Cardiac muscle cell (in vitro differentiated cells and primary cell): Measurements from ENCODE around the gene SEC63. TPM values are rescaled to one million over a fixed set of nuclear protein-coding genes. Genes with fewer than 3 reads are reported as not detected.
A peak's percentile ranks its signal among the peaks of the same experiment; 100 is the strongest.

Experiments
- DNase-seq, 2 donors: peaks; one replicate each; pipeline versions ENCODE4 v3.0.0 to v3.0.0-alpha.2; 2010 to 2017; ENCODE audit warnings: low read depth in 1 of 2, low spot score in 1 of 2
- H3K27ac ChIP-seq: fragments of 200-600 bp; sonication (generic); 2 replicates; pipeline ENCODE4 v1.5.1; 2016
- H3K27me3 ChIP-seq: fragments of 200-600 bp; sonication (generic); 2 replicates; pipeline ENCODE4 v1.6.0; 2016; ENCODE audit warnings: control low read depth
- H3K36me3 ChIP-seq: fragments of 200-600 bp; sonication (generic); 2 replicates; pipeline ENCODE4 v1.5.1; 2016; ENCODE audit warnings: control low read depth
- H3K4me1 ChIP-seq: fragments of 200-600 bp; sonication (generic); 2 replicates; pipeline ENCODE4 v1.8.1; 2017; ENCODE audit warnings: low read depth, mild to moderate bottlenecking, mixed run types
- H3K4me3 ChIP-seq: fragments of 200-600 bp; sonication (generic); 2 replicates; pipeline ENCODE4 v1.5.1; 2016; ENCODE audit warnings: mild to moderate bottlenecking
- H3K9me3 ChIP-seq: fragments of 200-600 bp; sonication (generic); 2 replicates; pipeline ENCODE4 v1.5.1; 2017; ENCODE audit warnings: low read depth, mild to moderate bottlenecking, control low read depth
- polyA plus RNA-seq: library from polyadenylated mRNA; unstranded; fragments of >200 nt; fragmentation: Nextera tagmentation; extraction: Ambion mirVana; gene quantifications from 2 replicates; pipeline ENCODE4 v1.2.1, GENCODE V29; 2016
- total RNA-seq: library from RNA; depleted of rRNA; stranded (reverse); fragments of >200 nt; gene quantifications from 2 replicates; pipeline ENCODE4 v1.2.3, GENCODE V29; 2016
- TF ChIP-seq, protein P1 (sequence below): IDR thresholded peaks from 2 replicates; pipeline ENCODE4 v1.5.1; 2012; ENCODE audit warnings: low read depth, mild to moderate bottlenecking, low read length

SEC63 gene, protein sequence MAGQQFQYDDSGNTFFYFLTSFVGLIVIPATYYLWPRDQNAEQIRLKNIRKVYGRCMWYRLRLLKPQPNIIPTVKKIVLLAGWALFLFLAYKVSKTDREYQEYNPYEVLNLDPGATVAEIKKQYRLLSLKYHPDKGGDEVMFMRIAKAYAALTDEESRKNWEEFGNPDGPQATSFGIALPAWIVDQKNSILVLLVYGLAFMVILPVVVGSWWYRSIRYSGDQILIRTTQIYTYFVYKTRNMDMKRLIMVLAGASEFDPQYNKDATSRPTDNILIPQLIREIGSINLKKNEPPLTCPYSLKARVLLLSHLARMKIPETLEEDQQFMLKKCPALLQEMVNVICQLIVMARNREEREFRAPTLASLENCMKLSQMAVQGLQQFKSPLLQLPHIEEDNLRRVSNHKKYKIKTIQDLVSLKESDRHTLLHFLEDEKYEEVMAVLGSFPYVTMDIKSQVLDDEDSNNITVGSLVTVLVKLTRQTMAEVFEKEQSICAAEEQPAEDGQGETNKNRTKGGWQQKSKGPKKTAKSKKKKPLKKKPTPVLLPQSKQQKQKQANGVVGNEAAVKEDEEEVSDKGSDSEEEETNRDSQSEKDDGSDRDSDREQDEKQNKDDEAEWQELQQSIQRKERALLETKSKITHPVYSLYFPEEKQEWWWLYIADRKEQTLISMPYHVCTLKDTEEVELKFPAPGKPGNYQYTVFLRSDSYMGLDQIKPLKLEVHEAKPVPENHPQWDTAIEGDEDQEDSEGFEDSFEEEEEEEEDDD
- total RNA-seq = 6.8 and 9.6 TPM in 2 replicates
- polyA plus RNA-seq = 72.4 and 80.8 TPM in 2 replicates

DNA sequence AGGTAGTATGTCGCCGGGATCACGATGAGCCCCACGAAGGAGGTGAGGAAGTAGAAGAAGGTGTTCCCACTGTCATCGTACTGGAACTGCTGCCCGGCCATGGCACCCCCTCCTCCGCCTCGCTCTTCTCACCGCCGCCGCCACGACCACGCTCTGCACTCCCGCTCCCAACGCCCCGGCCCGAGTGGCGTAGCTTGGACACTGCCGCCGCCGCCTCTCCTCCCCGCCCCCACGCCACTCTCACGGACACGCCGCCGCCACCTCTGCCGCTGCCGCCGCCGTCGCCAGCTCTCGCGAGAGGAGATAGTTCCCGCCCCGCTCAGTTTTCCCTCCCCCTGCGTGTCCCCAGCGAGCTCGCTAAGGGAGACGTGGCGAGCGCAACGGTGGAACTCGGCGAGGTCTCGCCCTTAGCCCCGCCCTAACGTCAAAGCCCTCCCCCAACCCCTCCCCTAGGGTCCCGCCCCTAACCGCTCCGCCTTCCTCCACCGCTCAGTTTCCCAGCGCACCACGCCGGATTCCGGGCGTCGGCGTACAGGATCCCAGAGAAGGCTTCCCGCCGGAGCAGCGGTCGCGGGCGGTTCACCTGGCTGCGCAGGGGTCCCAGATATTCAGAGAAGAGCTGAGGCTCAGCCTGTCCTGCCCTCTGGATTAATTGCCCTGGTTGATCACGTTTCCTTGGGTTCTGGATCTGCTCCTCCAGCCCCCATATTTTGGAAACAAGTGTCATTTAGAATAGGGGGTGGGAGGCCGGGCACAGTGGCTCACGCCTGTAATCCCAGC is at the start of gene SEC63:
Gene SEC63 (minus strand): TSS at position 300 of the 780 bp plus-strand sequence. CDS start 199 bp downstream, at position 101.
- H3K27me3 ChIP-seq = no peaks in the 10 kb centered on the region
- H3K9me3 ChIP-seq = no peaks in the 10 kb centered on the region
- peak within 1 kb of the TSS; percentile 91 for H3K27ac ChIP-seq
- H3K36me3 ChIP-seq = no peaks in the 10 kb centered on the region
- H3K4me3 ChIP-seq = peak within 1 kb of the TSS; percentile 89
- TF ChIP-seq, protein P1, sequence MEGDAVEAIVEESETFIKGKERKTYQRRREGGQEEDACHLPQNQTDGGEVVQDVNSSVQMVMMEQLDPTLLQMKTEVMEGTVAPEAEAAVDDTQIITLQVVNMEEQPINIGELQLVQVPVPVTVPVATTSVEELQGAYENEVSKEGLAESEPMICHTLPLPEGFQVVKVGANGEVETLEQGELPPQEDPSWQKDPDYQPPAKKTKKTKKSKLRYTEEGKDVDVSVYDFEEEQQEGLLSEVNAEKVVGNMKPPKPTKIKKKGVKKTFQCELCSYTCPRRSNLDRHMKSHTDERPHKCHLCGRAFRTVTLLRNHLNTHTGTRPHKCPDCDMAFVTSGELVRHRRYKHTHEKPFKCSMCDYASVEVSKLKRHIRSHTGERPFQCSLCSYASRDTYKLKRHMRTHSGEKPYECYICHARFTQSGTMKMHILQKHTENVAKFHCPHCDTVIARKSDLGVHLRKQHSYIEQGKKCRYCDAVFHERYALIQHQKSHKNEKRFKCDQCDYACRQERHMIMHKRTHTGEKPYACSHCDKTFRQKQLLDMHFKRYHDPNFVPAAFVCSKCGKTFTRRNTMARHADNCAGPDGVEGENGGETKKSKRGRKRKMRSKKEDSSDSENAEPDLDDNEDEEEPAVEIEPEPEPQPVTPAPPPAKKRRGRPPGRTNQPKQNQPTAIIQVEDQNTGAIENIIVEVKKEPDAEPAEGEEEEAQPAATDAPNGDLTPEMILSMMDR = no peak
- no peaks in the 10 kb centered on the region for H3K4me1 ChIP-seq
- peak; percentile 97 to 98 for DNase-seq

DNA sequence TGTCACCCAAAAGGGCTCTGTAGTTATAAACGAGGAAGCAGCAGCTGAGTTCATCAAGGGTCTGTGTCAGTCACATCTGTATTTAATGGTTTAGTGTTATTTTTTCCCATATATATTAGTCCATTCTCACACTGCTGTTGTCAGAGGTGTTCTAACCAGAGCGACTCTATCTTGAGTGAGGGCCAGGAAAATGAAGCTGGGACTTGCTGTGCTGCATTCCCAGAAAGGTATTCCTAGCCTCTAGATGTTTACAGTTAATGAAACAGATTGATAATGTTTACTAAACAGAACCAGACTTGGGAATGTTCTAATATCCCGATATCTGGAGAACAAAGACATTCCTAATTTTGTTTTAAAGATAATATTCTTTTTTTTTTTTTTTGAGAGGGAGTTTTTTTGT is 48.0 kb upstream of the SEC63 start:
- no peak for DNase-seq
- no peaks in the 10 kb centered on the region for H3K4me1 ChIP-seq
- H3K27ac ChIP-seq = no peak overlapping the region
- no peaks in the 10 kb centered on the region for H3K36me3 ChIP-seq
- H3K9me3 ChIP-seq = no peaks in the 10 kb centered on the region
- H3K27me3 ChIP-seq = no peaks in the 10 kb centered on the region
- TF ChIP-seq, protein P1 = no peak
- H3K4me3 ChIP-seq = no peak overlapping the region

DNA sequence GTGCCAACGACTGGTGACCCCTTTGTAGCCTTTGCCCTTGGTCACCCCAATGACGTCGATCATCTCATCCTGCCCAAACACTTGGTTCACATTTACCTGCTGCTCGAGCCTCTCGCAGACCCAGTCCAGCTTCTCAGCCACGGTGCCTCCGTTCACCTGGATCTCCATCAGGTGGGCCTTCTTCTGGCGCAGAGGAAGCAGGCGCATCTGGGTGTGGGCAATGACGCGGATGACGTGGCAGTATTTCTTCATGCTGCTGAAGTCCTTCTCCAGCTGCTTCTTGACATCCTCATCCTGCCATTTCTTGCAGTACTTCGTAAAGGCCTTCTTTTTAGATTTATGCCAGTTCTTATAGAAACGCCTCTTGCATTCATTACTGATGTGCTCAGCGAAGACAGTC is 46.9 kb upstream of the SEC63 start:
- no peak for DNase-seq
- TF ChIP-seq, protein P1 = no peak
- H3K9me3 ChIP-seq = no peaks in the 10 kb centered on the region
- no peaks in the 10 kb centered on the region for H3K36me3 ChIP-seq
- no peaks in the 10 kb centered on the region for H3K27me3 ChIP-seq
- H3K4me3 ChIP-seq = no peak overlapping the region
- H3K27ac ChIP-seq = no peak overlapping the region
- H3K4me1 ChIP-seq = no peaks in the 10 kb centered on the region

DNA sequence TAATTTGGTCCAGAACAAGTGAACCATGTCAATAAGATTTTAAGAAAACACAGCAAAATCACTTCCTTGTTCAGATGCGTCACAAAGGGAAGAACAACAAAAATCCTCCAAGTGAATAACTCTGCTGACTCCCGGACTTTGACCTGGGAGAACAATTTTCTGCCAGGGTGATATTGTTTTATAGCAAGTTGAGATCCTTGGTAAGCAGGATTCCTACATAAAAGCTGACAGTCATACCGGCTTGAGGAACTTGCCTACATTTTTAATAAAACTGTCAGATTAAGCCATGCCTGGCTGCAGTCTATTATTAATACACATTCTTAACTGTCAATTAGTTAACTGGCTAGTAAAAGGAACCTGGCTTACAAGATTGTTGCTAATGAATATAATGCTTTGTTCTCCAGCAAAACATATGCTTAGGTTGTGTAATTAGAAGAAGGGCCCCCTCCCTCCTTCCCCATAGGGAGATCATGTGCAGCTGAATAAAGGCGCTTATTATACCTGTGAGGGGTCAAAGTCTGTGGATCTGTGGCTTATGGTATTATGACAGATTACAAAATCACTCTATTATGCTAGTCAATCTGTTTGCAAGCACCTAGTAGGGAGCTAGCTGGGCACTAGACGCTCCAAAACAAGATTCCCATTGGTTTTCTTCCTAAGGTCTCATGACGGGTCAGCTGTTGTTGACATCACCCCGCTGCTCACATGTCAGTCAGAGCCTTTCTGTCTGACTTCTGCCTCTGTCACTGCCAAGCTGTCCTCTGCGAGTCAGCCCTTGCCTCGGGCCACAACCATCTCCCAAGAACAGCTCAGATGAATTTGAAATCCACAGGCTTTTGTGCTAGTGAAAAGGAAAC is 44.6 kb upstream of the SEC63 start:
- TF ChIP-seq, protein P1 = no peak
- no peak for DNase-seq
- no peak overlapping the region for H3K4me3 ChIP-seq
- no peaks in the 10 kb centered on the region for H3K4me1 ChIP-seq
- H3K27ac ChIP-seq = no peak overlapping the region
- H3K36me3 ChIP-seq = no peaks in the 10 kb centered on the region
- H3K9me3 ChIP-seq = no peaks in the 10 kb centered on the region
- no peaks in the 10 kb centered on the region for H3K27me3 ChIP-seq
